GM19043 (cell line): Measurements from ENCODE around the gene P4HTM.

ENCODE experiments used
- ATAC-seq: cut with Tn5 transposase; IDR thresholded peaks from one replicate; pipeline ENCODE4 v1.9.1; 2021; ENCODE audit warnings: low read depth; ENCODE audit not compliant: unreplicated experiment

P4HTM gene

GRCh38 chr3:48989796-48990635 is at the start of gene P4HTM:
Gene P4HTM, plus strand, starts transcription at chr3:48990241. Its CDS starts 16 bp downstream, at chr3:48990257.
- no peak for ATAC-seq

DNA sequence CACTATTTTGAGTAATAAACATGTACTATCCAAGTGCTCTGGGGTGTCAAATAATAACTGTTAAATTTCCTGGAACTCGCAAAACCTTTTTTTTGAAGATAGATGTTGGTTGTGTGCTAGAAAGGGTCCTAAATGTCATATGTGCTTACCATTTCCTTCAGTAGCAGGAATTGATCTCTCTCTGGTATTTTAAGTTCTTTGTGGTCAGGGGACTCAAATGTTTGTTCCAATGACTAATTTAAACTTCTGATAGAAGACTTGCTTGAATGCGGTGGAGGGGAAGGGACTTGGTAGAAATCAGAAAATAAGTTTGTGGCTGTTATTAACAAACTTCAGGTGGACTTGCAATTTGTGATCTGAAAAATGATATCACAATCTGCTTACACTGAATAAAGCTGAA is 44.6 kb upstream of the P4HTM start:
- no peak for ATAC-seq

DNA sequence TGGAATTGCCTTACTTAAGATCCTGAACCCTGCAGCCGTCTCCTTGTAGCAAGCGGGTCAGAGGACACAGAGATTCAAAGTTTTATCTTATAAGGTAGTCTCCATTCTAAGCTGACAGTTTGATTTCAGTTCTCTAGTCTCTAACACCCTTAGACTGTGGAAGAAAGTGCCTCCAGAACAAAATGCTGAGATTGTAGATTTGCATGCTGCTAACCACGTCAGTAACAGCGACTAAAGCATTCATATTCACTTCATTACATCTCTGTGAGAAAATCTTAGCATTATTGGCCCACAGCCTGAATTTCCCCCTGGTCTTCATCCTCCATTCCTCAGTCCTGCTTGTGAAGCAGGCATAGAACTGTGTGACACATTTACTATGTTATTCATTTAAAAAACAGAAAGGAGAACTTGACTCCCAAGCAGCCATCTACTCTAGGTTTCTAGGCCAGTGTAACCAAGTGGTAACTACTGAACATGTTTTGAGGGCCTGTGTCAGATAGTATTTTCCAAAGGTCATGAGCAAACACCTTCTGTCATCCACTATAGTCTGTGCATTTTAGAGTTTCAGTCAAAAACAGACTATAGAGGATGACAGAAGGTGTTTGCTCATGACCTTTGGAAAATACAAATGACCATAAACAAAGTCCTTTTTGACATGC is 44.0 kb upstream of the P4HTM start:
- ATAC-seq: no peak

DNA sequence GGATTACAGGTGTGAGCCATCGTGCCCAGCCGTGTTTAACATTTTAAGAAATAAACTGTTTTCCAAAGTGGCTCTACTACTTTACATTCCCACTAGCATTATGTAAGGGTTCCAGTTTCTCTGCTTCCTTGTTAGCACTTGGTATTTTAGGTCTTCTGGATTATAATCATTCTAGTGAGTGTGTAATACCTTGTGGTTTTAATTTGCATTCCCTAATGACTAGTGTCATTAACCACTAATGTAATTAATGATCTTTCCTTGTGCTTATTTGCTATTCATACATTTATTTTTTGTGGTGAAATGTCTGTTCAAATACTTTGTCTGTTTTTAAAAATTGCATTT is 40.7 kb upstream of the P4HTM start:
- no peak for ATAC-seq

DNA sequence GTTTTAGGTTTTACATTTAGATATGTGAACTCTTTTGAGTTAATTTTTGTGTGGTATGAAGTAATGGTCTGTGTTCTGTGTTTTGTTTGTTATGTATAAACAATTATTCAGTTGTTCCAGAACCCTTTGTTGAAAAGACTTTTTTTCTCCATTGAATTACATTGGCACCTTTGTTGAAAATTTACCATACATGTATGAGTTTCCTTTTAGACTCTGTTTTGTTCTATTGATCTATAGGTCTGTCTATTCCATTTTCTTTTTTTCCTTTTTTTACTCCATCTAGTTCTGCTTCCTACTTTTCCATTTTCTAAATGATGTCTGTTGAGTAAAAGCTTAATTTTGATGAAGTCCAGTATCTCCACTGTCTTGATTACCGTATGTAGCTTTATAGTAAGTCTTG is 40.0 kb upstream of the P4HTM start:
- no peak for ATAC-seq

GRCh38 chr3:48951764-48952163 is 38.3 kb upstream of the P4HTM start:
- ATAC-seq: no peak

DNA sequence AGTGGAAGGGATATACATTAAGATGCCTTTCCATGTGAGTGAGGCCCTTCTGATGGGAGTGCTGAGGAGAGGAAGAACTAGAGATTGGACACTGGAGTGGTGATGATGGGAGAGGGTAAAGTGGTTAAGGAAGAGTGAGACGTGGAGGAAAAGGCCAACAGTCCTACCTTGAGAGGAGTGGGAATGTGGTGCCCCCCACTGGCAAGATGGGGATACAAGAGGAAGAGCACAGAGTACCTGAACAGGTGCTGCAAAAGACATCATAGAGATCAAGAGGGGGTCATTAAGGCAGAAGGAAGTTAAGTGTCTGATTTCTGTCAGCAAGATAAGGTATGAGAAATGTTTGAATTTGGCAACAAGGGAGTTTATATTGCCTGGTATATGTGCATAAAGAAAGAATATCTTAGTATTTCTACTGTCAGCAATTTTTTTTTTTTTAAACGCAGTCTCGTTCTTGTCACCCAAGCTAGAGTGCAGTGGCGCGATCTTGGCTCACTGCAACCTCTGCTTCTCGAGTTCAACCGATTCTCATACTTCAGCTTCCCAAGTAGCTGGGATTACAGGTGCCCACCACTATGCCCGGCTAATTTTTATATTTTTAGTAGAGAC is 37.4 kb upstream of the P4HTM start:
- no peak for ATAC-seq

DNA sequence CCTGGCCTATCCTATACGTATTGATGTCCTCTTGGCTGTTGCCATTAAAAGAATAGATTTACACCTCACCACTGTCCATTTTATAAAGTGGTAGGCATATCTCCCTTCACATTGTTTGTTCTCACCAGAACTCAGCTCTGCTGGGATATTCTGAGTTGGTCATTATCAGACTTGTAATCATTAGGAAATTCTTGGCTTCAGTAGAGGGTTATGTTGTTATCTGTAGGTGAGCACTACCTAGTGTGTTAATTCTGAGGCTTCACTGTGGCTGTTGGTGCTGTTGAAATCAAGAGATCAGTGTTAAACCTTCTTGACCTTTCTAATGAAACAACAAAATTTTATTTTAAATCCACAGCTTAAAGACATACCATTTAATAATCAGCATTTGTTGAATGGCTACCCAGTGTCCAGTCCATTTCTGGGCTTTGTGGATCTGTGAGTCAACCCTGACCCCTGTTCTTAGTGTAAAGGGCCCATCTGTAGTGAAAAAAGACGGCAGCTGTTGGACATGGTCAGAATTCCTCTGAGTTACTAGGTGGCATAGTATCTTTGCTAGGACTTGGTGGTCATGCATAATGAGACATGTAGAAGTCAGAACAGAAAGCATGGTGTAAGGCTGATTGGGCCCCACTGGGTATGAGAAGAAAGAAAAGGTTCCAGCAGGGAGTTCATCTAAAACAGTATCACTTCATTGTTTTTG is 32.9 kb upstream of the P4HTM start:
- no peak for ATAC-seq

GRCh38 chr3:48960841-48961413 is 29.1 kb upstream of the P4HTM start:
- ATAC-seq: no peak

- no peak for ATAC-seq
Measured at GRCh38 chr3:48962340-48962739, 27.7 kb upstream of the P4HTM start.

DNA sequence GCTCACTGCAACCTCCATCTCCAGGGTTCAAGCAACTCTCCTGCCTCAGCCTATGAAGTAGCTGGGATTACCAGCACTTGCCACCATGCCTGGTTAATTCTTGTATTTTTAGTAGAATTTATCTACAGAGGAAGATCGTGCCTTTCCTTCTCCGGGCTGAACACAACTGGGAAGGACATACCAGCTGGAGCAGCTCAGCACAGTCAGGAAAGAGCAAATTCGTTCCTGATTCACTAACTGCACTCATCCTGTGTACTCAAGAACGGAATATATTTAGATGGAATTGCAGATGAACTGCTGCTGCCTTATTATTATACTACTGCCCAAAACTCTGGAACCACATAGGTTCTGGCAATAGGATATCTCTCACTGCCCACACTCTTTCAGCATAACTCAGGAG is 27.1 kb upstream of the P4HTM start:
- no peak for ATAC-seq

- ATAC-seq: no peak
Measured at GRCh38 chr3:48963591-48963990, 26.4 kb upstream of the P4HTM start.

DNA sequence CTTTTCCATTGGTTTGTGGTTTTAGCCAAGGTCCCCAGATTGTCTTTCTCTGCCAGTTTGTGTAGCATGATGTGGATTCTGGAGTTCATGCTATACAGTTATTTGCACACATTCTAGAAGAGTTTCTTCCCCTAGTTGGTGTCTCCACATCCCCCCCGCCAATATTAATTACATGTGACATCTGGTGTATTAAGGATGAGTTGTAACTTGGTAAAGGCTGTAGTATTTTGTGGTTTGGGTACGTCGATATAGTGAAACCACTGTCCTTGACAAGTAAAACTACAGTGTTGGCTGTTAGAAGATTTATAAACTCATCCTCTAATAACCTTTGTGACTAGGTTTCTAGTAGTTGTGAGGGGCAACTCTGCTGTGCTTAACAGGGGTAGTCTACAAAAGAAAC is 23.7 kb upstream of the P4HTM start:
- ATAC-seq: no peak

DNA sequence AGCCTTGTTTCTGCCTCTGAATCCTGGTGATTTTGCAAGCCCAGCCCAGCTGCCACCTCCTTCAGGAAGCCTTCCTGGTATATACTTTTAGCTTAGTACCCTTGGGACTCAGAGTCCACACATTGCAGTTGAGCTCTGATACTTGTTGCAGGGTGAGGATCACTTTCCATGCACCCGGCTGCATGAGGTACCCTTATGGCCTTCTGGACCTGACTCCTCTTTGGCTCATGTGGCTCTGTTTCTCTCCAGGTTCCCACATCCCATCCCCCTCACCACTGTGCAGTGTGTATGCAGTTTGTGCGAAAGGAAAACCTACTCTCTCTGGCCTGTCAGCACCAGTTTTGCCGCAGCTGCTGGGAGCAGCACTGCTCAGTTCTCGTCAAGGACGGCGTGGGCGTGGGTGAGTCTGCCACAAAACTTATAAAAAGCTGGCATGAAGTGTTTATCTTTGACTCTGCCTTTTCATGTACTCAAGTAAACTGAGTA is 23.1 kb upstream of the P4HTM start:
- no peak for ATAC-seq

DNA sequence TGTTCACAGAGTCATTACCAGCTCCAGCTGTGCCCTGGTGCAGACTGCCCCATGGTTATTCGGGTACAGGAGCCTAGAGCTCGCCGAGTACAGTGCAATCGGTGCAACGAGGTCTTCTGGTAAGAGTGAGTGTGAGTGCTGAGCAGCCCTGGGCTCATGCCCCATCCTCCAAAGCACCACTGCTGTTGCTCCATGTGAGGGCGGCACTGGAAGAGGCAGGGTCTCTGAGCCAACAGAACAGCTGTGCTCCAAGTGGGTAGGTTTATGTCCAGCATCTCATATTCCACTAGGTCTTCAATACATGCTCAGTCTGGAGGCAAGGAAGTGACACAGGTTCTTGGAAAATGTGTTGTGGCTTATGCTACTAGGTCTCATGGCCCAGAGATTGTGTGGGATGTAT is 19.5 kb upstream of the P4HTM start:
- no peak for ATAC-seq

- ATAC-seq: no peak
Measured at GRCh38 chr3:48974076-48974864, 15.8 kb upstream of the P4HTM start.

- no peak for ATAC-seq
Measured at GRCh38 chr3:48979451-48979850, 10.6 kb upstream of the P4HTM start.

DNA sequence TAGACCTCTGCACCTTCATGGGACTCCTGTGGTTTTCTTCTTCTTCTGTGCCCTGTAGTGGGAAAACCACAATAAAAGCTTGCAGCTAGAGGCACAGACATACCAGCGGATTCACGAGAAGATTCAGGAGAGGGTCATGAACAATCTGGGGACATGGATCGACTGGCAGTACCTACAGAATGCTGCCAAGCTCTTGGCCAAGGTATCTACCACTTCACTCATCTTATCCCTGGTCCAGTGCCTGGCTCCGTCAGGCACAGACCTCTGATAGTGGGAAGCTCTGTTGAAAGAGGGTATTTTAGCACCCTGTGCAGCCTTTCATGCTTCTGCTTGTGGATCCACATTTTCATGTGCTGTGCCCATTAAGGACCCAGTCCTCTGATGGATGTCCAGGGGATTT is 9.7 kb upstream of the P4HTM start:
- no peak for ATAC-seq

DNA sequence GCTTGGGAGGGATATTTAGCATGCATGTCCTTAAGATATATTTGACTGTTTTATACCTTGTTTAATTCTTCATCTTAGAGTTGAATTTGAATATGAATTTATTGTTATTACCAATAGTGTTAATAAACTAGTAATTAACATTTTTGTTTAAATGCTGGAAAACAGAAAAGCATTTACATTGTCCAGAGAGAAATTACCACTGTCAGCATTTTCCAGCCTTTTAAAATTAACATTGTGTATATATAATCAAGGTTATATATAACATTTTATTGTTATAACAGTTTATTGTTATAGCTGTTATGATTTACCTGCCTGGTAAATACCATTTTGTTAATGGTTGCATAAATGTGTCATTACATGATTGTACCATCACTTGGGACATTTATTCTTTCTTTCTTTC is 8.0 kb upstream of the P4HTM start:
- ATAC-seq: no peak

- ATAC-seq: no peak
Measured at GRCh38 chr3:48982686-48983085, 7.4 kb upstream of the P4HTM start.
